ENCODE data around the gene DPM2.

DNA sequence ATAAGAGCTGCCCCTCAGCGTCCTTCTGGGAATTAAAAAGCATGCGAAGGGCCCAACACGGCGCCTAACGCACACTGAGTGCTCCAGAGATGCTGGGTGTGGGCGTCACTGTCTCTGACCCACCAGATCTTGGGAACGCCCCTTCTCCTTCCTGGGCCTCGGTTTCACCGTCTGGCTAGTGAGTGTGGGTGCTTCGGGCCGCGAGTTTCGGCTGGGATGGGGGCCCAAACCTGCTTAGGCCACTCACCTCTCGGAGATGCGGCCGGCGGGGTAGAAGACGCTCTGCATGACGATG is 10.8 kb downstream of the DPM2 start:
- TF ChIP-seq, protein P1, sequence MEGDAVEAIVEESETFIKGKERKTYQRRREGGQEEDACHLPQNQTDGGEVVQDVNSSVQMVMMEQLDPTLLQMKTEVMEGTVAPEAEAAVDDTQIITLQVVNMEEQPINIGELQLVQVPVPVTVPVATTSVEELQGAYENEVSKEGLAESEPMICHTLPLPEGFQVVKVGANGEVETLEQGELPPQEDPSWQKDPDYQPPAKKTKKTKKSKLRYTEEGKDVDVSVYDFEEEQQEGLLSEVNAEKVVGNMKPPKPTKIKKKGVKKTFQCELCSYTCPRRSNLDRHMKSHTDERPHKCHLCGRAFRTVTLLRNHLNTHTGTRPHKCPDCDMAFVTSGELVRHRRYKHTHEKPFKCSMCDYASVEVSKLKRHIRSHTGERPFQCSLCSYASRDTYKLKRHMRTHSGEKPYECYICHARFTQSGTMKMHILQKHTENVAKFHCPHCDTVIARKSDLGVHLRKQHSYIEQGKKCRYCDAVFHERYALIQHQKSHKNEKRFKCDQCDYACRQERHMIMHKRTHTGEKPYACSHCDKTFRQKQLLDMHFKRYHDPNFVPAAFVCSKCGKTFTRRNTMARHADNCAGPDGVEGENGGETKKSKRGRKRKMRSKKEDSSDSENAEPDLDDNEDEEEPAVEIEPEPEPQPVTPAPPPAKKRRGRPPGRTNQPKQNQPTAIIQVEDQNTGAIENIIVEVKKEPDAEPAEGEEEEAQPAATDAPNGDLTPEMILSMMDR (IDR thresholded peaks at IDR 0.05; ENCODE audit: low read depth, low read length, poor library complexity, severe bottlenecking) = no peak
- TF ChIP-seq EZH2phosphoT487 (IDR thresholded peaks at IDR 0.05; ENCODE audit: borderline replicate concordance, low read length) = no peak

Data from DOHH2 (cell line).